H1 (cell line): ENCODE results near the gene APOBEC3H. TPM values are rescaled to one million over a fixed set of nuclear protein-coding genes. Genes with fewer than 3 reads are reported as not detected.

ENCODE experiments used
- CTCF ChIA-PET: fragments of 300-600 bp; sonication (Branson Sonifier 250); formaldehyde crosslinking; loops from one replicate; lab custom pipeline; 2021; ENCODE audit not compliant: partially characterized antibody; lab: Charles Lee
- POLR2A ChIA-PET: fragments of 300-600 bp; sonication (Branson Sonifier 250); formaldehyde crosslinking; loops from one replicate; lab custom pipeline; 2021; ENCODE audit warnings: inconsistent platforms; ENCODE audit not compliant: partially characterized antibody; lab: Charles Lee
- DNase-seq, 2 experiments: peaks; one replicate each; pipeline versions ENCODE4 v3.0.0 to v3.0.0-alpha.2; 2010 to 2022; ENCODE audit warnings: low spot score in 2 of 2, low read depth in 1 of 2, mixed read lengths in 1 of 2
- FAIRE-seq: peaks from 2 replicates; lab custom pipeline; 2011; peaks lifted over from hg19 to GRCh38; lab: Jason Lieb, UNC
- H2AFZ ChIP-seq: 2 replicates; pipeline ENCODE4 v1.8.1; 2012; ENCODE audit warnings: low read length, inconsistent platforms
- H2AK5ac ChIP-seq: 2 replicates; pipeline ENCODE4 v1.6.1; 2013; ENCODE audit warnings: low read depth, low read length
- H2BK120ac ChIP-seq: replicated peaks from 2 replicates; pipeline ENCODE3; 2013; ENCODE audit warnings: low read depth, low read length, inconsistent platforms
- H2BK12ac ChIP-seq: 2 replicates; pipeline ENCODE4 v1.6.1; 2013; ENCODE audit warnings: low read depth, low read length
- H2BK15ac ChIP-seq: 2 replicates; pipeline ENCODE4 v1.6.1; 2013; ENCODE audit warnings: low read length
- H2BK20ac ChIP-seq: 2 replicates; pipeline ENCODE4 v1.6.1; 2013; ENCODE audit warnings: low read length
- H2BK5ac ChIP-seq: 2 replicates; pipeline ENCODE4 v1.6.1; 2013; ENCODE audit warnings: low read depth, low read length
- H3K14ac ChIP-seq: 2 replicates; pipeline ENCODE4 v1.6.1; 2013; ENCODE audit warnings: inconsistent platforms; ENCODE audit not compliant: insufficient read length
- H3K18ac ChIP-seq: 2 replicates; pipeline ENCODE4 v1.6.1; 2013; ENCODE audit warnings: low read length; ENCODE audit errors: extremely low read depth
- H3K23ac ChIP-seq: 2 replicates; pipeline ENCODE4 v1.6.1; 2013; ENCODE audit warnings: inconsistent platforms; ENCODE audit not compliant: insufficient read length
- H3K23me2 ChIP-seq: 2 replicates; pipeline ENCODE4 v1.6.1; 2013; ENCODE audit warnings: low read depth, low read length
- H3K27ac ChIP-seq: 2 replicates; pipeline ENCODE4 v1.6.1; 2011; ENCODE audit warnings: low read depth, low read length, inconsistent platforms
- H3K27me3 ChIP-seq, 4 experiments: replicated peaks in 1 of 4; 1 replicate in 1 of 4; 2 replicates in 3 of 4; pipeline versions ENCODE4 v1.6.1 to v1.8.1; 2011 to 2013; ENCODE audit warnings: low read length in 3 of 4, mild to moderate bottlenecking in 3 of 4, inconsistent platforms in 2 of 4, mixed read lengths in 2 of 4, moderate library complexity in 1 of 4; ENCODE audit not compliant: control insufficient read depth in 3 of 4, insufficient read depth in 3 of 4; ENCODE audit errors: extremely low read depth in 1 of 4
- H3K36me3 ChIP-seq, 4 experiments: 2 replicates each; pipeline versions ENCODE4 v1.6.1 to v1.8.1; 2011 to 2013; ENCODE audit warnings: mild to moderate bottlenecking in 4 of 4, low read length in 3 of 4, moderate library complexity in 2 of 4, control low read depth in 1 of 4, inconsistent platforms in 1 of 4; ENCODE audit not compliant: insufficient read depth in 4 of 4, control insufficient read depth in 2 of 4
- H3K4ac ChIP-seq: replicated peaks from 2 replicates; pipeline ENCODE3; 2013; ENCODE audit warnings: low read length, low read depth, mixed read lengths, inconsistent platforms; ENCODE audit not compliant: insufficient read length
- H3K4me1 ChIP-seq, 4 experiments: replicated peaks in 1 of 4; 1 replicate in 1 of 4; 2 replicates in 3 of 4; pipeline versions ENCODE4 v1.6.1 to v1.8.1; 2011 to 2013; ENCODE audit warnings: low read length in 3 of 4, inconsistent platforms in 2 of 4, mixed read lengths in 1 of 4; ENCODE audit not compliant: insufficient read depth in 4 of 4, control insufficient read depth in 3 of 4
- H3K4me2 ChIP-seq, 2 experiments: 2 replicates each; pipeline versions ENCODE4 v1.6.1 to v1.8.1; 2011 to 2013; ENCODE audit warnings: low read depth in 2 of 2, low read length in 2 of 2, control low read depth in 1 of 2, inconsistent platforms in 1 of 2, mild to moderate bottlenecking in 1 of 2; ENCODE audit not compliant: insufficient read depth in 1 of 2
- H3K4me3 ChIP-seq, 4 experiments: fragments of 200-600, 300-600 bp in 1 of 4; sonication (generic), shearing (Covaris generic), sonication (Bioruptor Twin) in 1 of 4; 2 replicates each; pipeline versions ENCODE4 v1.5.1 to v1.8.1; 2011 to 2016; ENCODE audit warnings: low read length in 4 of 4, low read depth in 3 of 4, control low read depth in 2 of 4, inconsistent platforms in 2 of 4, mild to moderate bottlenecking in 2 of 4, mixed read lengths in 1 of 4, moderate library complexity in 1 of 4; ENCODE audit not compliant: insufficient read depth in 2 of 4; ENCODE audit errors: extremely low read depth in 1 of 4
- H3K56ac ChIP-seq: replicated peaks from 2 replicates; pipeline ENCODE3; 2013; ENCODE audit warnings: low read depth, mild to moderate bottlenecking, mixed read lengths, low read length, inconsistent platforms; ENCODE audit not compliant: insufficient read length
- H3K79me1 ChIP-seq: 2 replicates; pipeline ENCODE4 v1.6.1; 2013; ENCODE audit warnings: low read depth, low read length, control low read depth
- H3K79me2 ChIP-seq, 2 experiments: 2 replicates each; pipeline versions ENCODE4 v1.6.1 to v1.8.1; 2012 to 2013; ENCODE audit warnings: low read length in 2 of 2, mild to moderate bottlenecking in 2 of 2, inconsistent platforms in 1 of 2; ENCODE audit not compliant: insufficient read depth in 2 of 2, control insufficient read depth in 1 of 2
- H3K9ac ChIP-seq, 4 experiments: replicated peaks in 1 of 4; 1 replicate in 1 of 4; 2 replicates in 3 of 4; pipeline versions ENCODE4 v1.6.1 to v1.8.1; 2011 to 2013; ENCODE audit warnings: low read depth in 3 of 4, low read length in 3 of 4, control low read depth in 2 of 4, mild to moderate bottlenecking in 2 of 4, moderate library complexity in 2 of 4, inconsistent platforms in 1 of 4; ENCODE audit errors: extremely low read depth in 1 of 4
- H3K9me3 ChIP-seq, 2 experiments: 2 replicates each; pipeline versions ENCODE4 v1.6.1 to v1.8.1; 2012 to 2013; ENCODE audit warnings: mild to moderate bottlenecking in 2 of 2, moderate library complexity in 2 of 2, control low read depth in 1 of 2, inconsistent platforms in 1 of 2, low read depth in 1 of 2, low read length in 1 of 2, mixed read lengths in 1 of 2; ENCODE audit not compliant: insufficient read depth in 2 of 2
- H4K20me1 ChIP-seq, 2 experiments: replicated peaks in 1 of 2; 2 replicates each; pipeline versions ENCODE3 to v1.8.1; 2011 to 2013; ENCODE audit warnings: inconsistent platforms in 2 of 2, low read length in 2 of 2, mild to moderate bottlenecking in 1 of 2; ENCODE audit not compliant: insufficient read depth in 2 of 2, control insufficient read depth in 1 of 2
- H4K5ac ChIP-seq: 2 replicates; pipeline ENCODE4 v1.6.1; 2013; ENCODE audit warnings: low read length, low read depth, mixed read lengths, inconsistent platforms; ENCODE audit not compliant: insufficient read length
- H4K8ac ChIP-seq: 2 replicates; pipeline ENCODE4 v1.8.0; 2013; ENCODE audit warnings: mild to moderate bottlenecking, moderate library complexity, low read length, inconsistent platforms; ENCODE audit not compliant: insufficient read depth; ENCODE audit errors: extremely low read depth
- H4K91ac ChIP-seq: replicated peaks from 2 replicates; pipeline ENCODE3; 2013; ENCODE audit warnings: low read length, mixed read lengths, inconsistent platforms; ENCODE audit not compliant: insufficient read length
- WGBS, 2 experiments: shearing (Covaris generic) in 1 of 2; methylation state at CpG; one replicate each; pipeline versions ENCODE4 v1.1.6 to v1.1.7; 2013 to 2015; ENCODE audit warnings: low lambda C conversion rate in 2 of 2, mixed read lengths in 2 of 2, inconsistent platforms in 1 of 2, low coverage in 1 of 2, missing lambda C conversion rate in 1 of 2; ENCODE audit not compliant: insufficient replicate concordance in 2 of 2, insufficient coverage in 1 of 2, insufficient read length in 1 of 2; ENCODE audit errors: extremely low coverage in 1 of 2, missing lambda C conversion rate in 1 of 2; 5-methylcytosine and 5-hydroxymethylcytosine counted together
- polyA plus RNA-seq, 7 experiments: library from polyadenylated mRNA; depleted of rRNA in 3 of 7; stranded (reverse) in 5 of 7; unstranded in 2 of 7; fragments of >200 nt in 5 of 7; fragments of 200-250 nt in 2 of 7; gene quantifications; 1 replicate in 5 of 7; 2 replicates in 1 of 7; 4 replicates in 1 of 7; pipeline versions ENCODE4 v1.2.1 to v1.2.3, GENCODE V29; 2011 to 2013; ENCODE audit warnings: missing spikeins in 2 of 7, mixed read lengths in 2 of 7
- total RNA-seq: library from RNA; stranded (reverse); fragmentation: NEBNext Ultra II Directional; extraction: Animal tissue kit (Norgen Biotek cat#: 25700); gene quantifications from 2 replicates; pipeline ENCODE4 v1.2.1, GENCODE V29; 2021

APOBEC3H gene
- total and polyA plus RNA-seq, 2 of the 8 experiments (the other 6 are each of a cell fraction or from before 2014, with no cell fraction given), result 0.47 to 0.56 TPM

GRCh38 chr22:39142088-39142680 is 45.1 kb downstream of the APOBEC3H start:
- Histone ChIP-seq H3K4me1 (peaks cover 10 to 20% (median 13%) of the 10 kb centered on the region in 4 experiments; a peak in 6 of 7 replicates), H3K27me3 (no peaks in the 10 kb centered on the region; a peak in 1 of 7 replicates), H2AK5ac (peak overlapping the region; percentile 77; the same call in 1 of the 2 replicates), H3K4me3 (no peak overlapping the region), H2AFZ (no peak overlapping the region), H4K91ac (no peak overlapping the region), H3K4ac (no peak overlapping the region), H3K18ac (no peak overlapping the region), H3K23ac (no peak overlapping the region), H2BK20ac (no peak overlapping the region), H3K56ac (no peak overlapping the region), H4K8ac (peak overlapping the region; percentile 42; the same call in 1 of the 2 replicates), H3K14ac (no peak overlapping the region), H4K20me1 (no peaks in the 10 kb centered on the region), H3K9ac (no peak overlapping the region), H4K5ac (no peak overlapping the region), H2BK15ac (no peak overlapping the region), H3K79me2 (no peaks in the 10 kb centered on the region), H3K36me3 (no peaks in the 10 kb centered on the region), H2BK5ac (0 out of 2 replicates have a peak overlapping the region, but pooled peaks have one; percentile 52), H3K79me1 (no peaks in the 10 kb centered on the region), H2BK120ac (no peak overlapping the region), H3K23me2 (peaks cover 11% of the 10 kb centered on the region; the same call in 1 of the 2 replicates), H3K27ac (no peak overlapping the region), H3K4me2 (no peak overlapping the region), H2BK12ac (no peak overlapping the region), H3K9me3 (no peaks in the 10 kb centered on the region)
- ChIA-PET CTCF (interaction anchor here (1.1 to 2.1 kb wide), 8 partner anchors 7 to 171 kb away, joined by 3 to 9 read pairs (median 4); no protein-coding TSS in a partner anchor), POLR2A (no interaction called here)
- no peak for DNase-seq
- WGBS, 2 experiments, result 91% methylated on average over 14 of the region's 14 CpGs; no CpG with 5 or more reads in 1 of the 2 experiments
- FAIRE-seq, result no peak
